LoVo (cell line): Measurements from ENCODE around the gene SLX9.
"Not testable (repeated sequence)": the region's sequence is repeated elsewhere in the genome, so short reads cannot be mapped to it uniquely, and the experiment has no call there.

Experiments
- DNase-seq: peaks from one replicate; pipeline ENCODE4 v3.0.0-alpha.2; 2016; ENCODE audit warnings: low spot score

SLX9 gene

DNA sequence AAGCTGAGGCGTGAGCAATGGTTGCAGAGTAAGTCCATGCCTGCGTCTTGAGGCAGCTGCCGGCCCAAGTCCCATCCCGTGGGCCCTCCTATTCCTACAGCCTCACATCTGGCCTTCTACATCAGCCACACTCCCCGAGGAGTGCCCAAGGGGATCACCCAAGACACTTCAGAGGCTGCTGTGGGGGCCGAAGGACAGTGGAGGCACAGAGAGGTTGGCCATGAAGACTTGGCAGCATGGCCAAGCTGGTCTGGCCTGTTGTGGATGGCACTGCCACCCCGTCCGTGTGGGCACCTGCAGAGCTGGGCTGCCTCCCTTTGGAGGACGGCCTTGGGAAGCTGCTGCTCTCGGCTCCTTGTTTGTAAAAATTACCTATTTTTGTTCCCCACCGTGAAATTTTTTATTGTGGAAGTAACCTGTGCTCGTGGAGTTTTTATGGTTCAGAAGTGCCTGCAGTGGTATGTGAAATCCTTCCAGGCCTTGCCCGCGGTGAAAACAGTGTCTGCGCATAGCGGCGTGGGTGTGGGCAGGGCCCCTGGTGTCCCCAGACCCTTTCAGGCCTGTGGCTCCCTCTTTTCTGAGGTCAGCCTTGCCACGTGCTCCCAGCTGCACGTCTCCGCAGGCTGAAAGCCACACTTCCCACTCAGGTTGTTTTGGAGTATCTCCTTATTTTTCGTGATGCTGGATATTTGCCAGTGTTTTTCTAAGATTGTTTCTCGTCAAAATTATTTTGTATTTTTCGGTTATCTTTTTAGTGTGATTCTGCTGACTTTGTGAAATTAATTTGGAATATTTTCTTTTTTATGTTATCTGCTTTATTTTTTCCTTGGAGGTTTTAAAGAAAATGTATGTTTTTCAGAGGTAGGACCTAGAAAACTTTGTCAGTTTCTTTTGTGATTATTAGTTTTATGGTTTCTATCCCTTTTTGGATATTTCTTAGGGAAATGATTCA is 20.6 kb downstream of the SLX9 start:
- DNase-seq: no peak

DNA sequence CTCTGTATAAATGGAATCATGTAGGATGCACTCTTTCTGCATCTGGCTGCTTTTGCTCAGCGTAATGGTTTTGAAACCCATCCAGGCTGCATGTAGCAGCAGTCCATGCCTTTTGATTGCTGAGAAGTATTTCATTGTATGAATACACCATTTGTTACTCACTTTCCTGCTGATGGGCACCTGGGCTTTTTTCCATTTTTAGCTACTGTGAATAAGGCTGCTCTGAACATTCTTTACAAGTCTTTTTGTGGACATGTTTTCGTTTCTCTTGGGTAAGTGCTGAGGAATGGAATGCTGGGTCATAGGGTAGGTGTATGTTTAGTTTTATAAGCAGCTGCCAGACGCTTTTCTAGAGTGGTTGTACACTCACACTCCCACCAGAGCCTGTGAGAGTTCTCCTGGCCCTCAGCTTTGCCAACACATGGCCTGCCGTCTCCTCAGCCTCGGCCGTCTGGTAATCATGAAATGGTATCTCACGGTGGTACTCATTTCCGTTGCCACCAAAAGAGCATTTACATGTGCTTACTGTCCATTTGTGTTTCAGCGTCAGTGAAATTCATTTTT is 22.7 kb downstream of the SLX9 start:
- DNase-seq: no peak

DNA sequence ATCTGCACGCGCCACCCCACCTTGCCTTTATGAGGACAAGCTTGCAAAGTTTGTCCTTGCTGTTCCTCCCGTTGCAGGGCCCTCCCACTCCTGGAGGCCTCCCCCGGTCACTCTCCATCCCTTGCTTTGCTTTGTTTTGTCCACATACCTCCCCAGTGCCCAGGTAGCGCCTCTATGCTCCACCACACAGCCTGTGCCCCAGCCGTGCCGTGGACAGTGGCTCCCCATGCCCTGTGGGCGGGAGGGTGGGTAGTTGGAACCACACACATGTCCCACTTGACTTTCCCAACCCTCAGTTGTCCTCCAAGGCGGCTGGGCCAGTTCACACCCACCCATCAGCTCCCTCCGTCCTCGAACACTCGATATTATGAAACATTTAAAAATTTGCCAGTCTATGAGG is 24.6 kb downstream of the SLX9 start:
- DNase-seq: no peak

- DNase-seq: no peak
These were observed 25.6 kb downstream of the SLX9 start for GRCh38 chr21:44965251-44966022.

DNA sequence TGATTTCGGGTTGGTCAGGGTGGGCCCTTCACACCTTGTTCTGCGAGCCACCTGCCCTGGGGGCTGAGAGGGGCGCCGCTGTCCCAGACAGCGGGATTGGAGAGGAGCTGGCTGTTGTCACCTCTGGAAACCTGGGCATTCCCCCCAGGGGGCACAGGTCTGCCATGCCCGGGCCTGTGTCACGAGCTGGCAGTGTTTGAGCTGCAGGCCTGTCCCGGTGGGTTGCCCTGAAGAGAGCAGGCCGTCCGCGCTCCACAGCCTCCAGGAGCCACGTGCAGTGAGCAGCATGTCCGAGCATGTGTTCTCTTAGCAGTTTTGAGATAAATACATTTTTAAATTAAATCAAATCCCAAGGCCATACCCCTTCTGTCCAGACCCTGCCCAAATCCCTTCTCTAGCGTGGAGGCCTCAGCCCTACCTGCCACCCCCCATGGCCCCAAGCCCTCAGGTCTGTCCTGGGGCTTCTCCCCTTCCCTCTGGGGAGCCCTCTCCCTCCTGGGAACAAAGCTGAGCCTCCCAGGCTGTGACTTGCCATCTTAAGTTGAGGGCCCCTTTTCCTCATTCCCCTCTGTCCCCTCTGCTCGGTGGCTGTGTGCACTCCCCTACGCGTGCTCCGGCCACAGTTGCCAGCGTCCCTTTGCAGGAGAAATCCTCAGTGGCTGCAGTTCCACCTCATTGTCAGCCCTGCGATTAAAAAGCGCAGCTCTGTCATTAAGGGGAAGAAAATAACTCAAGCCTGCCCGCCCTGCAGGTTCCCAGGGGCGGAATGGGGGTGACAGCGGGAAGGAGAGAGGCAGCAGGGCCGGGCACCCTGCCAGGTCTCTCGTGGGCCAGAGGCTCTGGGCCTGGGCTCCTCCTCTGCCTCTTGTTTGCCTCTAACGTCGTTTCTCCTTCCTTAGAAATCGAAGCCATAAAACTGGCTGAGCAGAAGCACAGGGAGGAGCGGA is 26.6 kb downstream of the SLX9 start:
- DNase-seq: no peak

DNA sequence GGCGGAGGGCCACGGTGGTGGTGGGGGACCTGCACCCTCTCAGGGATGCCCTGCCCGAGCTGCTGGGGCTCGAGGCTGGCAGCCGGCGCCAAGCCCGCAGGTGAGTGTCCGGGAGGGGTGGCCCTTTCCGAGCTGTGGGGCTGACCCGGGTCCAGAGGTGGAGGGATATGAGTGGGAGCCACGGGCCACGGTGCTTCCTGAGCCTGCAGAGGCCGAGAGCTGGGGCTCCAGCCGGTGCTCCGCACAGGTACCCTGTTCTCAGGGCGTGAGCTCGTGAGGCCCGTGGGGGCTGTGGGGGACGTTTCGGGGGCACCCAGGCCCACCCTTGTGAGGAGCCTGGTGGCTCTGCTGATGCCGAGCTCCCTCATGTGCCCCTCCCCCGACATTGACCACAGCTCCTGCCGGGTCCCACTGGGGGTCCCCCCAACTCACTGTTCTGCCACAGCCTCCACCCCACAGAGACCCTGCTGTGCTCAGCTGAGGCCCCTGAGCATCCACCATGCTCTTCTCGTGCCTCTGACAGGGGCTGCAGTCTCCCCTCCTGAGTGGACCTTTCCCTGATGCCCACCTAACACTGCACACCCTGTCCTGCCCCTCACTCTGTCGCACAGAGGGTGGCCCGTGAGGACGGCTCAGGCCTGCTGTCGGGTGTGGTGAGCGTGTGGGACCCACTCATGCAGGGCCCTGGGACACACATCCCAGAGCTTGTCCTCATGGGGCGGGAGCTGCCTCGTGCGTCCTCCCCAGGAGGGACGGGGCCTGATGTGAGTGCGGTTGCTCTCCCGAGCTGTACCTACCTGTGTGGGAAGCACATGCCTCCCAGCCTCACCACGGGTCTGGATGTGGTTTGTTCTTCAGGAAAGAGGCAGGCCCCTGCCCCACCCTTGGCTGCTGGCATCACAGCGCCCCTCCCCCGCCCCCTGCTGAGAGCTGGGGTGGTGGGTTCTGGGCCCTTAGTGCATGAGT is 27.5 kb downstream of the SLX9 start:
- no peak for DNase-seq

DNA sequence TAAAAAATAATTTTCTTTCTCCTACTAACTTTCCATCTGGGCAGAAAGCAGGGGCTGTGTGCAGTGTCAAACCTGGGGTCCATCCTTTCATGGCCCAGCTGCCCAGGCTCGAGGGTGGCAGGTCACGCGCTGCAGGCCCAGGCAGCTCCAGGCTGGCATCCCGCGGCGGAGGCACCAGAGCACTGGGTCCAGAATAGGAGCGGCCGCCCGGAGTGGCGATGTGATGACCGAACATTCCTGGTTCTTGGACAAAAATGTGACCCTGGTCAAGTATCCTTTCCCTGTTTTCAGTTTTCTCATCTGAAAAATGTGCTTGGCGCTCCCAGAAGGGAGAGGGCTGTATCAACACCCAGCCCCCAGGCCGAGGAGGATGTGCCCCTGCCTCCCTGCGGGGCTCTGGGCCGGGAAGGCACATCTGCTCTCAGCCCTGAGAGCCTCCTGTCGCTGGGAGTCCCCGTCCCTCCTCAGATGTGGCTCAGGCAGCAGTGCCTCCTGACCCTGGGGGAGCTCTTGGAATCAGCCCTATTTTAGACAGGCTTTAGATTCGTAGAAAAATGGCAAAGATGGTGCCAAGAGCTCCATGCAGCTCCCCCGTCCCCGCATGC is 29.3 kb downstream of the SLX9 start:
- no peak for DNase-seq

GRCh38 chr21:44969931-44970755 is 30.3 kb downstream of the SLX9 start:
- no peak for DNase-seq

GRCh38 chr21:44970766-44971671 is 31.2 kb downstream of the SLX9 start:
- no peak for DNase-seq

GRCh38 chr21:44971672-44971995 is 31.8 kb downstream of the SLX9 start:
- no peak for DNase-seq

DNA sequence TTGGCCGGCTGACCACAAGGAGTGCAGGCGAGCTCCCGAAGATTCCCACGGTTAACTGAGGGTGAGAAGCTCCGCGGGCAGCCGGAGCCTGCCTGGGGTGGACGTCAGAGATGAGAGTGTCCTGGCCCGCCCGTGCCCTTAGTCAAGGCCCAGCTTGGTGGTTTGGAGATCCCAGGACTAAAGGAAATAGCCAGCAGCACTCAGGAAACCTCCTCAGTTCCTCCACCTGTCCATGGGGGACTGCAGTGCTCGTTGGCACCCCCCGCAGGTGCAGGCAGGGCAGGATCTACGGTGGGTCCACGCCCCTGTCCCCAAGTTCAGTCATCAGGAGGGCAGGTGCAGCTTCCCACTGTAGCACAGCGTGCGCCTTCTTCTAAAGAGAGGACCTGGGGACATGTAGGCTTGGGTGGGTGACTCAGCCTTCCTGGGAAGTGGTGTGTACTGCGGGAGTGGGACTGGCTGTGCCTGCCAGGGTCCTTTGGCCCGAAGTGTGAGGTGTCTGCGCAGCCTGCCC is 32.5 kb downstream of the SLX9 start:
- no peak for DNase-seq

GRCh38 chr21:44972821-44973220 is 33.0 kb downstream of the SLX9 start:
- no peak for DNase-seq

GRCh38 chr21:44973598-44973997 is 33.8 kb downstream of the SLX9 start:
- DNase-seq: no peak

- DNase-seq: no peak
These were observed 34.8 kb downstream of the SLX9 start for GRCh38 chr21:44974676-44975075.

GRCh38 chr21:44975720-44976555 is 36.1 kb downstream of the SLX9 start:
- no peak for DNase-seq

GRCh38 chr21:44976556-44977393 is 36.9 kb downstream of the SLX9 start:
- DNase-seq: not testable (repeated sequence)
